SK-N-SH (cell line): Measurements from ENCODE around the gene POLR2C. TPM values are rescaled to one million over a fixed set of nuclear protein-coding genes. Genes with fewer than 3 reads are reported as not detected.

ENCODE experiments used
- ELF1 ChIP-seq: IDR thresholded peaks from 2 replicates; pipeline ENCODE4 v1.4.0; 2012
- FOSL2 ChIP-seq: IDR thresholded peaks from 2 replicates; pipeline ENCODE4 v1.4.0; 2012; ENCODE audit warnings: low read depth, mild to moderate bottlenecking, moderate library complexity, borderline replicate concordance
- FOXJ3 ChIP-seq: sonication (generic); formaldehyde crosslinking; IDR thresholded peaks from 2 replicates; pipeline ENCODE4 v1.5.1; 2020; ENCODE audit warnings: mild to moderate bottlenecking, missing genetic modification reagents
- FOXM1 ChIP-seq: IDR thresholded peaks from 2 replicates; pipeline ENCODE4 v1.4.0; 2012; ENCODE audit warnings: low read depth, mild to moderate bottlenecking
- GATA2 ChIP-seq: sonication (generic); formaldehyde crosslinking; IDR thresholded peaks from 2 replicates; pipeline ENCODE4 v1.5.0; 2020; ENCODE audit warnings: mild to moderate bottlenecking, missing genetic modification reagents
- IRF3 ChIP-seq: fragments of 150-350 bp; IDR thresholded peaks from 2 replicates; pipeline ENCODE4 v1.6.1; 2016; ENCODE audit warnings: mild to moderate bottlenecking, low read depth, low read length
- JUND ChIP-seq: IDR thresholded peaks from 2 replicates; pipeline ENCODE4 v1.4.0; 2012
- MAX ChIP-seq: IDR thresholded peaks from 2 replicates; pipeline ENCODE4 v1.4.0; 2012; ENCODE audit warnings: low read depth
- MEF2A ChIP-seq: IDR thresholded peaks from 2 replicates; pipeline ENCODE4 v1.4.0; 2012; ENCODE audit warnings: low read depth, borderline replicate concordance
- MXI1 ChIP-seq: IDR thresholded peaks from 2 replicates; pipeline ENCODE4 v1.6.1; 2012; ENCODE audit warnings: mild to moderate bottlenecking, low read depth, low read length, improper control_type of control experiment
- RAD21 ChIP-seq: IDR thresholded peaks from 2 replicates; pipeline ENCODE4 v1.6.1; 2012; ENCODE audit warnings: mild to moderate bottlenecking, low read length
- RCOR1 ChIP-seq: fragments of 150-350 bp; IDR thresholded peaks from 2 replicates; pipeline ENCODE4 v1.6.1; 2017; ENCODE audit warnings: antibody characterized with exemption, low read length
- RFX5 ChIP-seq: IDR thresholded peaks from 2 replicates; pipeline ENCODE4 v1.6.1; 2012; ENCODE audit warnings: mild to moderate bottlenecking, improper control_type of control experiment, low read length
- RXRA ChIP-seq: IDR thresholded peaks from 2 replicates; pipeline ENCODE4 v1.4.0; 2012; ENCODE audit warnings: low read depth, mild to moderate bottlenecking, borderline replicate concordance
- SIN3A ChIP-seq: IDR thresholded peaks from 2 replicates; pipeline ENCODE4 v1.6.1; 2012; ENCODE audit warnings: low read depth, mild to moderate bottlenecking, low read length, moderate library complexity, borderline replicate concordance
- SMC3 ChIP-seq: IDR thresholded peaks from 2 replicates; pipeline ENCODE4 v1.6.1; 2012; ENCODE audit warnings: low read depth, low read length, improper control_type of control experiment
- TAF1 ChIP-seq: IDR thresholded peaks from 2 replicates; pipeline ENCODE4 v1.6.1; 2012; ENCODE audit warnings: low read depth, mild to moderate bottlenecking, low read length, moderate library complexity, borderline replicate concordance
- TEAD4 ChIP-seq: IDR thresholded peaks from 2 replicates; pipeline ENCODE4 v1.4.0; 2012; ENCODE audit warnings: mild to moderate bottlenecking, borderline replicate concordance; ENCODE audit not compliant: insufficient read depth
- YY1 ChIP-seq: IDR thresholded peaks from 2 replicates; pipeline ENCODE4 v1.4.0; 2012; ENCODE audit warnings: low read depth, mild to moderate bottlenecking
- ZBTB33 ChIP-seq: IDR thresholded peaks from 2 replicates; pipeline ENCODE4 v1.4.0; 2012; ENCODE audit warnings: low read depth, borderline replicate concordance
- polyA plus RNA-seq, 3 experiments: library from polyadenylated mRNA; depleted of rRNA; stranded (reverse); fragments of >200 nt; gene quantifications; 2 replicates each; pipeline ENCODE4 v1.2.3, GENCODE V29; 2012
- TF ChIP-seq, protein P1 (sequence below): fragments of 150-350 bp; IDR thresholded peaks from 2 replicates; pipeline ENCODE4 v1.6.1; 2017; ENCODE audit warnings: antibody characterized with exemption, low read length, low read depth, borderline replicate concordance
- TF ChIP-seq, protein P2 (sequence below): IDR thresholded peaks from 2 replicates; pipeline ENCODE4 v1.6.1; 2012; ENCODE audit warnings: mild to moderate bottlenecking, low read depth, low read length, moderate library complexity

POLR2C gene
- polyA plus RNA-seq, 1 of the 3 experiments (the other 2 are of a cell fraction), result 160 TPM

GRCh38 chr16:57483725-57484514 is 21.4 kb downstream of the POLR2C start (continued):
- TF ChIP-seq, protein P1, sequence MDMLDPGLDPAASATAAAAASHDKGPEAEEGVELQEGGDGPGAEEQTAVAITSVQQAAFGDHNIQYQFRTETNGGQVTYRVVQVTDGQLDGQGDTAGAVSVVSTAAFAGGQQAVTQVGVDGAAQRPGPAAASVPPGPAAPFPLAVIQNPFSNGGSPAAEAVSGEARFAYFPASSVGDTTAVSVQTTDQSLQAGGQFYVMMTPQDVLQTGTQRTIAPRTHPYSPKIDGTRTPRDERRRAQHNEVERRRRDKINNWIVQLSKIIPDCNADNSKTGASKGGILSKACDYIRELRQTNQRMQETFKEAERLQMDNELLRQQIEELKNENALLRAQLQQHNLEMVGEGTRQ, result no peak
- TF ChIP-seq FOXM1 (no peak), FOSL2 (no peak), SMC3 (no peak), FOXJ3 (peak; percentile 97), RCOR1 (peak; percentile 57), TAF1 (no peak), YY1 (no peak), MEF2A (no peak), RAD21 (no peak; the same call in 1 of the 2 replicates), JUND (no peak), RFX5 (peak; percentile 46; the same call in 1 of the 2 replicates), MXI1 (peak; percentile 66; the same call in 1 of the 2 replicates), TEAD4 (no peak), MAX (no peak), GATA2 (CRISPR knock-in tag) (peak; percentile 99), SIN3A (no peak), RXRA (no peak), IRF3 (no peak), ELF1 (no peak), ZBTB33 (no peak)
- TF ChIP-seq, protein P2, sequence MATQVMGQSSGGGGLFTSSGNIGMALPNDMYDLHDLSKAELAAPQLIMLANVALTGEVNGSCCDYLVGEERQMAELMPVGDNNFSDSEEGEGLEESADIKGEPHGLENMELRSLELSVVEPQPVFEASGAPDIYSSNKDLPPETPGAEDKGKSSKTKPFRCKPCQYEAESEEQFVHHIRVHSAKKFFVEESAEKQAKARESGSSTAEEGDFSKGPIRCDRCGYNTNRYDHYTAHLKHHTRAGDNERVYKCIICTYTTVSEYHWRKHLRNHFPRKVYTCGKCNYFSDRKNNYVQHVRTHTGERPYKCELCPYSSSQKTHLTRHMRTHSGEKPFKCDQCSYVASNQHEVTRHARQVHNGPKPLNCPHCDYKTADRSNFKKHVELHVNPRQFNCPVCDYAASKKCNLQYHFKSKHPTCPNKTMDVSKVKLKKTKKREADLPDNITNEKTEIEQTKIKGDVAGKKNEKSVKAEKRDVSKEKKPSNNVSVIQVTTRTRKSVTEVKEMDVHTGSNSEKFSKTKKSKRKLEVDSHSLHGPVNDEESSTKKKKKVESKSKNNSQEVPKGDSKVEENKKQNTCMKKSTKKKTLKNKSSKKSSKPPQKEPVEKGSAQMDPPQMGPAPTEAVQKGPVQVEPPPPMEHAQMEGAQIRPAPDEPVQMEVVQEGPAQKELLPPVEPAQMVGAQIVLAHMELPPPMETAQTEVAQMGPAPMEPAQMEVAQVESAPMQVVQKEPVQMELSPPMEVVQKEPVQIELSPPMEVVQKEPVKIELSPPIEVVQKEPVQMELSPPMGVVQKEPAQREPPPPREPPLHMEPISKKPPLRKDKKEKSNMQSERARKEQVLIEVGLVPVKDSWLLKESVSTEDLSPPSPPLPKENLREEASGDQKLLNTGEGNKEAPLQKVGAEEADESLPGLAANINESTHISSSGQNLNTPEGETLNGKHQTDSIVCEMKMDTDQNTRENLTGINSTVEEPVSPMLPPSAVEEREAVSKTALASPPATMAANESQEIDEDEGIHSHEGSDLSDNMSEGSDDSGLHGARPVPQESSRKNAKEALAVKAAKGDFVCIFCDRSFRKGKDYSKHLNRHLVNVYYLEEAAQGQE, result no peak
